Ovary (tissue), 3 donors: ENCODE results near the gene CELA3B.
"Not testable (repeated sequence)": the region's sequence is repeated elsewhere in the genome, so short reads cannot be mapped to it uniquely, and the experiment has no call there.

ENCODE experiments used
- CTCF ChIP-seq, 3 donors: fragments of 450-650 bp in 2 of 3; fragments of 200-600 bp in 1 of 3; IDR thresholded peaks; one replicate each; pipeline versions ENCODE4 v1.5.1 to v1.8.0; 2016 to 2022; ENCODE audit warnings: antibody characterized with exemption in 3 of 3, mild to moderate bottlenecking in 1 of 3
- EP300 ChIP-seq: sonication (generic); formaldehyde crosslinking; IDR thresholded peaks from one replicate; pipeline ENCODE4 v1.6.1; 2017; ENCODE audit warnings: antibody characterized with exemption
- POLR2A ChIP-seq: fragments of 450-650 bp; IDR thresholded peaks from one replicate; pipeline ENCODE4 v1.6.1; 2017; ENCODE audit warnings: antibody characterized with exemption, mild to moderate bottlenecking, moderate library complexity
- donor health status: DM: no; HTN: no; CAD: no.

GRCh38 chr1:21973948-21974347 lies 2.9 kb upstream of the CELA3B start:
- not testable (repeated sequence) for TF ChIP-seq EP300; CTCF (IDR thresholded peaks at IDR 0.05); POLR2A
